ENCODE measurements around the gene FOXK2.

The FOXK2 gene

GRCh38 chr17:82587234-82588086, 67.9 kb downstream of the FOXK2 start:
- no peak for DNase-seq (ENCODE audit: low read depth in 2 of 2, low spot score in 1 of 2)

DNA sequence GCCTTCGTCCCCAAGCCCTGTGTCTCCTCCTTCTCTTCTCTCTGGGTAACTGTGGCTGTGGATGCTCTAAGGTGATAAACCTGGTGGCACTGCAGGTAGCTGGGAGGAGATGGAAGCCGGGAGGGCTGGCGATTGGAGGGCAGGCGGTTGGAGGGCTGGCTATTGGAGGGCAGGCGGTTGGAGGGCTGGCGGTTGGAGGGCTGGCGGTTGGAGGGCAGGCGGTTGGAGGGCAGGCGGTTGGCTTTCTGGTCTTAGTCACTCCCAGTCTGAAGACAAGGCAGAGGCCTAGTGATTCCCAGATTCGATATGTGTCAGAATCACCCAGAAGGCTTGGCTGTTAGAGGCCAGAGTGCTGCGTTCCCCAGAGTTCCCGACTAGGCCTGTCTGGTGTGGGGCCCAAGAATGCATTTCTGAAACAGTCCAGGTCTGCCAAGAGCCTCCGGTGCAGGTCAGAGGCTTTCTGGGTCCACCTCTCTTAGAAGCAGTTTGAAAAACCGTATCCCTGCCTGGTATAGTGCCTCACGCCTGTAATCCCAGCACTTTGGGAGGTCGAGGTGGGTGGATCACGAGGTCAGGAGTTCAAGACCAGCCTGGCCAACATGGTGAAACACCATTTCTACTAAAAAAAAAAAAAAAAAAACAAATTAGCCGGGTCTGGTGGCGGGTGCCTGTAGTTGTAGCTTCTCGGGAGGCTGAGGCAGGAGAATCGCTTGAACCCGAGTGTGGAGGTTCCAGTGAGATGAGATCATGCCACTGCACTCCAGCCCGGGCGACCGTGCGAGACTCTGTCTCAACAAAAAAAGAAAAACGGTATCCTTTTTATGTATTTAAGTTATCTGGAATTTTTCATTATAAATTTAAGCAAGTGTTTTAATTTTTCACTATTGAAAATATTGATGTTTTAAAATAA, 69.0 kb downstream of the FOXK2 start:
- DNase-seq (ENCODE audit: low read depth in 2 of 2, low spot score in 1 of 2) = no peak

GRCh38 chr17:82589851-82590180, 70.3 kb downstream of the FOXK2 start:
- no peak for DNase-seq (ENCODE audit: low read depth in 2 of 2, low spot score in 1 of 2)

DNA sequence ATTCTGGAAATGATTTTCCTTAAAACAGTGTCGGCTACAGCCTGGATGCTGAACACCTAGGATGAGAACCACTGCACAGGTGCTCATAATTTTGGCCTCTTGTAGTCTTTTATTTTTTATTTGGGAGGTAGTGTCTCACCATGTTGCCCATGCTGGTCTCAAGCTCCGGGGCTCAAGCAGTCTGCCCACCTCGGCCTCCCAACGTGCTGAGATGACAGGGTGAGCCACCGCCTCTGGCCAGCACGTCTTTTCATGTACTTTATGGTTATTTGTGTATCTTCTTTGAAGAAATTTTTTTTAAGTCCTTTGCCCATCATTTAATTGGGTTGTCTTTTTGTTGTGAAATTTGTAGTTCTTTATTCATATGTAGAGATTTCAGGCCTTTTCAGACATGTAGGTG, 70.7 kb downstream of the FOXK2 start:
- DNase-seq (ENCODE audit: low read depth in 2 of 2, low spot score in 1 of 2) = no peak

DNA sequence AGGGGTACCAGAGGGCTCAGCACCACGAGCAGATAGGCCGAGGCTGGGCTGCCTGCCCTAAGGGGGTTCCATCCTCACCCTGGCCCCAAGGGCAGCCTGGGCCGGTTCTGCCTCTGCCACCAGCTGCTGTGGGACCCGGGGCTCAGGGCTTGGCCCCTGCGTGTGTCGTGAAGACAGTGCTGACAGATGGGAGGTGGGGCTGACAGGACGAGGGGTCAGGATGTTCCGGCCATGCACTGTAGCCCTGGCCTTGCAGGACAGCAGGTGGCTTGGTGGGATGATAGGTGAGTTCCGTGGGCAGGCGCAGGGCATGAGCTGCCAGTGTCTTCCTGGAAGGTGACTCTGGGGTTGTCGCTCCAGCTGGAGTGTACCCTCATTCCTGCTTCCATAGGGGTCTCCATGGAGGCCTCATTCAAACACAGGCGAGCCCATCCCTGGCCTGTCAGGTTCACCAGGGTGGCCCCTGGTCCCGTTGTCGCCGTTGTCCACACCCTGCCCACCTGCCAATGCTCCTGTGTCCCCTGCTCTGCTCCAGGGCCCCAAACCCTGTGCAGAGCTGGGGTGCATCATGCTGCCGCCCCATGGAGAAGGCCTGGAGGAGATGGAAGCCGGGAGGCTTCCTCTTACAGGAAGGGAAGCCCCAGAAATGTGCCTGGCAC, 71.5 kb downstream of the FOXK2 start:
- DNase-seq (ENCODE audit: low read depth in 2 of 2, low spot score in 1 of 2) = no peak

DNA sequence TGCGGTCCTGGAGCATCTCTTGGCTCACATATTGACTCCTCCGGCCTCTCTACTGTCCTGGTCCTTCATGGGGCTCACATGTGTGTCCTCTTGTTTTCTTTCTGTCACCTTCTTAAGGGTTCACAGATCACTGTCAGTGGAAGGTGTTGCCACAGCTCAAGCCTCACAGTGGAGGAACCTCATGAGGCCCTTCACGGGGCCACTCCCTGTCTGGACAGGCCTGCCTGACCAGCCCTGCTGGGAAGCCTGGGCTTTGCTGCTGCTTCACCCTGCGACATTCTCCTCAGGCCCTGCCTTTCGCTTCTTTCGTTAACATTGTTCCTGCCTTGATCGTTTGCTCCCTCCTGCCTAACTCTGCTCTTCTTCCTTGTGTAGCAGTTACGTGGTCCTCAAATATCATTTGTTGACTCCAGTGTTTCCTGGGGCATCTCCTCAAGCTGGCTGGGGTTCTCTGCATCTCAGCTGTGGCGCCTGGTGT, 72.8 kb downstream of the FOXK2 start:
- no peak for DNase-seq (ENCODE audit: low read depth in 2 of 2, low spot score in 1 of 2)

DNA sequence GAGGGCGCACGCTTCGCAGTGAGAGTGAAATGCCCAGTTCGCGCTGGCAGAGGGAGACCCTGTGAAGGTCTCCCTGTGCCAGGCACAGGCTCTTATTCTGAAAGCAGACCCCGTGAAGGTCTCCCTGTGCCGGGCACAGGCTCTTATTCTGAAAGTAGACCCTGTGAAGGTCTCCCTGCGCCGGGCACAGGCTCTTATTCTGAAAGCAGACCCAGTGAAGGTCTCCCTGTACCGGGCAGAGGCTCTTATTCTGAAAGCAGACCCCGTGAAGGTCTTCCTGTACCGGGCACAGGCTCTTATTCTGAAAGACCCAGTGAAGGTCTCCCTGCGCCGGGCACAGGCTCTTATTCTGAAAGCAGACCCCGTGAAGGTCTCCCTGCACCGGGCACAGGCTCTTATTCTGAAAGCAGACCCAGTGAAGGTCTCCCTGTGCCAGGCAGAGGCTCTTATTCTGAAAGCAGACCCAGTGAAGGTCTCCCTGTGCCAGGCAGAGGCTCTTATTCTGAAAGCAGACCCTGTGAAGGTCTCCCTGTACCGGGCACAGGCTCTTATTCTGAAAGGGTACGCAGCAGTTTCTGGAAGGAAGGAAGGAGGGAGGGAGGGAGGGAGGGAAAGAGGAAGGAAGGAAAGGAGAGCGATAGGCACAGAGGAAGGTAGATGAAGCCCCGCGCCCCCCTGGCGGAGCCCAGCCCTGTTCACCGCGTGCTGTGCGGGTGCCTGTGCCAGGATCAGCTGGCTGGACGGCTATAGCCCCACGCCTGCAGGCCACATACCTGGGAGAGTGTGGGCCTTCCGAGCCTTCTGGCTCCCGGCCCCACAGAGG, 73.4 kb downstream of the FOXK2 start:
- peak in 1 of 2 donors; percentile 20 for DNase-seq (ENCODE audit: low read depth in 2 of 2, low spot score in 1 of 2)

- no peak for DNase-seq (ENCODE audit: low read depth in 2 of 2, low spot score in 1 of 2)
Measured at GRCh38 chr17:82593590-82594087, 74.1 kb downstream of the FOXK2 start.

- DNase-seq (ENCODE audit: low read depth in 2 of 2, low spot score in 1 of 2) = no peak
Measured at GRCh38 chr17:82594571-82594970, 75.0 kb downstream of the FOXK2 start.

GRCh38 chr17:82595893-82596292, 76.4 kb downstream of the FOXK2 start:
- DNase-seq (ENCODE audit: low read depth in 2 of 2, low spot score in 1 of 2) = no peak

GRCh38 chr17:82596296-82596695, 76.8 kb downstream of the FOXK2 start:
- DNase-seq (ENCODE audit: low read depth in 2 of 2, low spot score in 1 of 2) = no peak

- no peak for DNase-seq (ENCODE audit: low read depth in 2 of 2, low spot score in 1 of 2)
Measured at GRCh38 chr17:82596837-82597672, 77.5 kb downstream of the FOXK2 start.

GRCh38 chr17:82598256-82599119, 79.0 kb downstream of the FOXK2 start:
- DNase-seq (ENCODE audit: low read depth in 2 of 2, low spot score in 1 of 2) = no peak

GRCh38 chr17:82599674-82600661, 80.4 kb downstream of the FOXK2 start:
- DNase-seq (ENCODE audit: low read depth in 2 of 2, low spot score in 1 of 2) = no peak

DNA sequence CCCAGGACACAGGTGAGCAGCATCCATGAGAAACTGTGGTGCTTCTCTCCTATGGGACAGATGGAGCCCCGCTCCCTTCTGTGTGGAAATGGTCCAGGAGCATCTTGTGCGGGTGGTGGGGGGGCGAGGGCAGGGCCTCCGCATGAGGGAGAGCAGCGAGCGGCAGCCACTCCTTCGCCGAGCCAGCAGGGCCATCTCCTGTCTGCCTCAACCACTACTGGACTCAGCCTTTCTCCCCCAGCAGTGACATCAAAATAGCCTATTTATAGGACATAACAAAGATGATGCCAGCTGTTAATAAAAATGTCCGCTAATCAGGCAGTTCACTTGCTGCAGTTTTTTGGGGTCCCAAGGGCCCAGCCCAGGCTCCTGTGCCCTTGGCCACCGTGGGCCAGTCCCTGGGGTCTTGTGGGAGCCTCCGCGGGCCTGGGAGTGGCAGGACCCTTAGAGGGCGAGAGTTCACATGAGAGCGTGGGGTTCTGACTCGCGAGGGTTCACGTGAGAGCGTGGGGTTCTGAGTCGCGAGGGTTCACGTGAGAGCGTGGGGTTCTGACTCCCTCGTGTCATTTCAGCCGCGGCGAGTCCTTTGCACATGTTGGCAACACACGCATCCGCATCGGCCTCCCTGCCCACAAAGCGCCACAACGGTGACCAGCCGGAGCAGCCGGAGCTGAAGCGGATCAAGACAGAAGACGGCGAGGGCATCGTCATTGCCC, 81.4 kb downstream of the FOXK2 start:
- DNase-seq (ENCODE audit: low read depth in 2 of 2, low spot score in 1 of 2) = no peak

GRCh38 chr17:82601447-82602000, 82.0 kb downstream of the FOXK2 start:
- DNase-seq (ENCODE audit: low read depth in 2 of 2, low spot score in 1 of 2) = no peak

- no peak for DNase-seq (ENCODE audit: low read depth in 2 of 2, low spot score in 1 of 2)
Measured at GRCh38 chr17:82602487-82602886, 83.0 kb downstream of the FOXK2 start.
